Tibial artery (tissue), 4 donors: ENCODE measurements around the gene HIP1.
A peak's percentile ranks its signal among the peaks of the same experiment; 100 is the strongest.
"Not testable (repeated sequence)": the region's sequence is repeated elsewhere in the genome, so short reads cannot be mapped to it uniquely, and the experiment has no call there.

Experiments used
- DNase-seq, 2 donors: peaks; one replicate each; pipeline ENCODE4 v3.0.0-alpha.2; 2019
- H3K27ac ChIP-seq, 2 donors: fragments of 200-600 bp; sonication (generic) in 1 of 2; 1 replicate in 1 of 2; 2 replicates in 1 of 2; pipeline ENCODE4 v1.5.1; 2018 to 2019; ENCODE audit warnings: mild to moderate bottlenecking in 1 of 2
- H3K27me3 ChIP-seq, 2 donors: fragments of 200-600 bp; sonication (generic) in 1 of 2; one replicate each; pipeline versions ENCODE4 v1.5.1 to v1.6.0; 2016 to 2019
- H3K36me3 ChIP-seq, 3 donors: fragments of 200-600 bp; sonication (generic) in 2 of 3; one replicate each; pipeline ENCODE4 v1.5.1; 2016 to 2019; ENCODE audit warnings: mild to moderate bottlenecking in 2 of 3
- H3K4me1 ChIP-seq, 4 donors: fragments of 200-600 bp; sonication (generic) in 2 of 4; 1 replicate in 3 of 4; 2 replicates in 1 of 4; pipeline ENCODE4 v1.5.1; 2016 to 2019
- H3K4me3 ChIP-seq, 2 donors: fragments of 200-600 bp; sonication (generic) in 1 of 2; 1 replicate in 1 of 2; 2 replicates in 1 of 2; pipeline ENCODE4 v1.5.1; 2018 to 2019; ENCODE audit warnings: mild to moderate bottlenecking in 2 of 2
- H3K9me3 ChIP-seq, 3 donors: fragments of 200-600 bp; sonication (generic) in 1 of 3; one replicate each; pipeline ENCODE4 v1.5.1; 2016 to 2019
- intact Hi-C: fragments of 100-400 bp; cut with DNase I; formaldehyde crosslinking; loops from one replicate; pipeline ENCODE4 v1.15.0; 2023; ENCODE audit warnings: low total_unique reads
- TF ChIP-seq, protein P1 (sequence below), 2 experiments: fragments of 200-600 bp in 1 of 2; fragments of 450-650 bp in 1 of 2; IDR thresholded peaks; one replicate each; pipeline ENCODE4 v1.5.1; 2017 to 2019; ENCODE audit warnings: antibody characterized with exemption in 2 of 2, mild to moderate bottlenecking in 1 of 2, moderate library complexity in 1 of 2

HIP1 gene

DNA sequence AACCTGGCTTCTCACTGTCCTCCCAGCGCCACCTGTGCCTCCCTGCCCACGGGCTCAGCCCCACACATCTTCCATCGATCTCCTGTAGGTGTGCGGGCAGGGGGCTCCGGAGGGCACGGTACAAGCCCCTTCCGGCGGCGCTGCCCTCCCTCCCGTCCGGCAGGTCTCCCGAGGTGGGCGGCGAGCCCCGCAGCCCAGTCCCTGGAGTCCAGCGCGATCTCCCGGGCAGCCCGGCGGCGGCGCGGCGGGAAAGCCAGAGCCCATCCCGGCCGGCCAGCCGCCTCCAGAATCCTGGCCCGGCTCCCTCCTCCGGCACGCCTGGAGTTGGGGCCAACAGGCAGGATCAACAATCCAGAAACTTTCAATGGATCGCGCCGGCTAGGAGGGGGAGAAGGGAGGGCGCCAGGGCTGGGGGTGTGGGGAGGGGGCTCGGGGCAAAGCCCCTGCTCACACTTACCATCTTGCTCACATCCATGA lies 100.1 kb downstream of the HIP1 start:
- H3K36me3 ChIP-seq = no peaks in the 10 kb centered on the region
- H3K27ac ChIP-seq = peak overlapping the region; percentile 78 to 80
- peak; percentile 56 to 82 for DNase-seq
- H3K4me1 ChIP-seq = peaks cover 0 to 50% (median 29%) of the 10 kb centered on the region in 4 donors
- TF ChIP-seq, protein P1, sequence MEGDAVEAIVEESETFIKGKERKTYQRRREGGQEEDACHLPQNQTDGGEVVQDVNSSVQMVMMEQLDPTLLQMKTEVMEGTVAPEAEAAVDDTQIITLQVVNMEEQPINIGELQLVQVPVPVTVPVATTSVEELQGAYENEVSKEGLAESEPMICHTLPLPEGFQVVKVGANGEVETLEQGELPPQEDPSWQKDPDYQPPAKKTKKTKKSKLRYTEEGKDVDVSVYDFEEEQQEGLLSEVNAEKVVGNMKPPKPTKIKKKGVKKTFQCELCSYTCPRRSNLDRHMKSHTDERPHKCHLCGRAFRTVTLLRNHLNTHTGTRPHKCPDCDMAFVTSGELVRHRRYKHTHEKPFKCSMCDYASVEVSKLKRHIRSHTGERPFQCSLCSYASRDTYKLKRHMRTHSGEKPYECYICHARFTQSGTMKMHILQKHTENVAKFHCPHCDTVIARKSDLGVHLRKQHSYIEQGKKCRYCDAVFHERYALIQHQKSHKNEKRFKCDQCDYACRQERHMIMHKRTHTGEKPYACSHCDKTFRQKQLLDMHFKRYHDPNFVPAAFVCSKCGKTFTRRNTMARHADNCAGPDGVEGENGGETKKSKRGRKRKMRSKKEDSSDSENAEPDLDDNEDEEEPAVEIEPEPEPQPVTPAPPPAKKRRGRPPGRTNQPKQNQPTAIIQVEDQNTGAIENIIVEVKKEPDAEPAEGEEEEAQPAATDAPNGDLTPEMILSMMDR (IDR thresholded peaks at IDR 0.05) = no peak
- no peaks in the 10 kb centered on the region for H3K27me3 ChIP-seq
- H3K4me3 ChIP-seq = peak overlapping the region; percentile 71 to 80
- intact Hi-C loops = loop anchor here (2.0 kb wide), 1 partner anchor 28 kb away; no protein-coding TSS in a partner anchor
- H3K9me3 ChIP-seq = peaks cover 0 to 5% (median 0%) of the 10 kb centered on the region in 3 donors

DNA sequence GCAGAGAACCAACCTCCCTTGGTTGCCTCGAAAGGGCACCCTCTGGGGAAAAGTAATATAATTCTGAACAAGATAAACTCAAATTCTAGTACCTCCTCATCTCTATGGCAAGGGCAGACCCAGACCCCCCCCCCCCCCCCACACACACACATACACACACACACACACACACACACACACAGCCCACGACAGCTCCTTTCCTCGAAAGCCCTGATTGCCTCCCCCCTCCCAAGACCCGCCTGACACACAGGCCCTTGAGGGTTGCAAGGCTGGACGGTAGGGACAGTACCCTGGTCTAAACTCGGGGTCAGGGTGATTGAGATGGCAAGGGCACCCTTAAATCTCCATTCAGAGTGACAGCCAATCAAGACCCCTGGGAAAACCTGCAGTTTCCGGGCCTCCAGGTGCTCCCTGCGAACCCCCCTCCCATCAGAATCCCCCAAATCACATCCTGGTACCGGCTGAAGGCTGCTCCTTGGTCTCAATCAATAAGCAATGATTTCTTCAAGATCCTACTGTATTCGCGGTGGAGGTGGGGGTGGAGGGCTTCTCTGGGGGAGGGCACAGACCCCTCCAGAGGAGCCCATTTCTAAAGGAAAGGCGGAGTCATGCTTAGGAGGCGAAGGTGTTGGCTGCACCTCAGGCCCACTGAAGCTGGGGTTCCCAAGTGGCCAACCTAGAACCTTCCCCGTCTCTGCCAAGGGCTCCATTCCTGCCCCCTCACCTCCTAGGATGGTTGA lies 100.7 kb downstream of the HIP1 start:
- peaks cover 0 to 50% (median 29%) of the 10 kb centered on the region in 4 donors for H3K4me1 ChIP-seq
- H3K9me3 ChIP-seq = peaks cover 0 to 2% (median 0%) of the 10 kb centered on the region in 3 donors
- peak overlapping the region; percentile 71 to 80 for H3K4me3 ChIP-seq
- H3K36me3 ChIP-seq = no peaks in the 10 kb centered on the region
- intact Hi-C loops = loop anchor here (2.0 kb wide), 1 partner anchor 27 kb away; no protein-coding TSS in a partner anchor
- TF ChIP-seq, protein P1 (IDR thresholded peaks at IDR 0.05) = no peak
- no peaks in the 10 kb centered on the region for H3K27me3 ChIP-seq
- H3K27ac ChIP-seq = peak overlapping the region; percentile 78 to 80
- DNase-seq = no peak

DNA sequence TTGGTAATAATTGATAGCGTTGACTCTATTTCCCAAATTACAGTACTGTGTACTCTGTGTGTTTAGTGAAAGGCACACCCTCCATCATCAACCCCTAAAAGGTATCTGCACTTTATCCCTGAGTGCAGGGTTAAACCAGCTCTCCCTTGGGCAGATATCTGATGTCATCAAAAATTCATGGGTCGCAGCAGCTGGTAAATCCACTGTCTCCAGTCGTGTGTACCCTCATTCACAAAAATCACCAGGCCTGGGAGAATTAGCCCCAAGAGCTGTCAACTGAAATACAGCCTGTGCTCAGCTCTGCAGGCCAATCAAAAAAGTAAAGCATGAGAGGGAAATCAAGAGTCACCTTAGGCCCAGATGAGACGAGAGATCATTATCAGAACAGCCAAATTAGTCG lies 103.7 kb downstream of the HIP1 start:
- TF ChIP-seq, protein P1 (IDR thresholded peaks at IDR 0.05) = no peak
- Histone ChIP-seq H3K36me3 (no peaks in the 10 kb centered on the region), H3K27ac (no peak overlapping the region), H3K4me3 (no peak overlapping the region), H3K9me3 (no peaks in the 10 kb centered on the region), H3K27me3 (no peaks in the 10 kb centered on the region), H3K4me1 (peaks cover 0 to 45% (median 27%) of the 10 kb centered on the region in 4 donors)
- DNase-seq = no peak
- intact Hi-C loops = no loop called here

DNA sequence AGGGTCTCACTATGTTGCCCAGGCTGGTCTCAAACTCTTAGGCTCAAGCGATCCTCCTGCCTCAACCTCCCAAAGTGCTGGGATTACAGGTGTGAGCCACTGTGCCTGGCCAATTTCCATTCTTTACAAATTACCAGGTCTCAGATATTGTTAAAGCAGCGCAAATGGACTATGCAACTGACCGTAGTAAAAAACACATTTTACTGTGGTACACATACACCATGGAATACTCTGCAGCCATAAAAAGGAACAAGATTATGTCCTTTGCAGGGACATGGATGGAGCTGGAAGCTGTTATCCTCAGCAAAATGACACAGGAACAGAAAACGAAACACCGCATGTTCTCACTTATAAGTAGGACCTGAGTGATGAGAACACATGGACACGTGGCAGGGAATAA lies 106.2 kb downstream of the HIP1 start:
- H3K36me3 ChIP-seq, DNase-seq, H3K4me3 ChIP-seq, H3K9me3 ChIP-seq, H3K27ac ChIP-seq, intact Hi-C loops, H3K27me3 ChIP-seq: not testable (repeated sequence)
- peaks cover 0 to 28% (median 12%) of the 10 kb centered on the region in 4 donors for H3K4me1 ChIP-seq

DNA sequence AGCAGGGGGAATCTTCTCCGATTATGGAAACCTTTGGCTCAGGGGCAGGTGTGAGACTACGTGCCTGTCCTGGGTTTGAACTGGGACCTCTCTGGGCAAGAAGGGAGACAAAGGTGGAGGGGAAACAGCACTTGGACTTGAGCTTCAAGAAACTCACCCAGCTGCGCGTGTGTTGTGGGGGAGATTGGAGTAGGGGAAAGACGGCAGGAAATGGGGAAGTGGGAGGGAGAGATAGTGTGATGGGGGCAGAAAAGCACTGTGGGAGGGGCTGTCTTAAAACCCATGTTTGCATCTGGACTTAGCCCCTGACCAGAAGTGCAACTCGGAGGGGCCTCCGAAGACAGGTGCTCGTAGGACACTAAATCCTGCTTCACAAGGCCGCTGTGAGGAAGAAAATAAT lies 107.0 kb downstream of the HIP1 start:
- H3K4me3 ChIP-seq = no peak overlapping the region
- intact Hi-C loops = no loop called here
- H3K9me3 ChIP-seq = peaks cover 0 to 6% (median 0%) of the 10 kb centered on the region in 3 donors
- no peak overlapping the region for H3K27ac ChIP-seq
- peaks cover 0 to 19% (median 6%) of the 10 kb centered on the region in 4 donors for H3K4me1 ChIP-seq
- TF ChIP-seq, protein P1 (IDR thresholded peaks at IDR 0.05) = no peak
- no peak for DNase-seq
- no peaks in the 10 kb centered on the region for H3K27me3 ChIP-seq
- H3K36me3 ChIP-seq = peaks cover 0 to 7% (median 7%) of the 10 kb centered on the region in 3 donors

DNA sequence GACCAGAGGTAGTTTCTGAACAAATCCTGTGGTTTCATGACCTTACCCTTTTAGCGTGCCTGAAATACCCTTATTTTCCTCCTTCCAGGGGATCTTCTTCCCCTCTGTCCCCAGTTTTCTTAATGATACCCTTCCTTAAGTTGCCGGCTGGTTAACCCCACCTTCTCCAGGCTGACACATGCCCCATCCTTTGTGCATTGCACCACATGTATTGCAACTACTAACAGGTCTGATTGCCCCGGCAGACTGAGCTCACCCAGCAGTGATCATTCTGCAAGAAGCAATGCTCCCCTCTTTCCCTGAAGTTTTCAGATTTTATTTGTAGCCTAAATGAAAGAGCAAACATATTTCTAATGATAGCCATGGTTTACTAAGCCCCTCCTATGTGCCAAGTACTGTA lies 108.2 kb downstream of the HIP1 start:
- intact Hi-C loops = no loop called here
- peaks cover 0 to 7% (median 7%) of the 10 kb centered on the region in 3 donors for H3K36me3 ChIP-seq
- H3K4me3 ChIP-seq = no peak overlapping the region
- H3K27me3 ChIP-seq = no peaks in the 10 kb centered on the region
- H3K27ac ChIP-seq = no peak overlapping the region
- H3K4me1 ChIP-seq = peaks cover 0 to 7% (median 0%) of the 10 kb centered on the region in 4 donors
- no peak for DNase-seq
- H3K9me3 ChIP-seq = peaks cover 0 to 6% (median 0%) of the 10 kb centered on the region in 3 donors
- TF ChIP-seq, protein P1 (IDR thresholded peaks at IDR 0.05) = no peak
